Lower leg skin (tissue), 3 donors: Measurements from ENCODE around the gene MX2.

ENCODE experiments used
- POLR2A ChIP-seq, 2 donors: fragments of 450-650 bp; IDR thresholded peaks; one replicate each; pipeline ENCODE4 v1.6.1; 2016 to 2017; ENCODE audit warnings: antibody characterized with exemption in 2 of 2, mild to moderate bottlenecking in 1 of 2, moderate library complexity in 1 of 2
- TF ChIP-seq, protein P1 (sequence below), 3 donors: fragments of 450-650 bp; IDR thresholded peaks; one replicate each; pipeline ENCODE4 v1.5.1; 2016; ENCODE audit warnings: antibody characterized with exemption in 3 of 3, mild to moderate bottlenecking in 3 of 3, moderate library complexity in 2 of 3

DNA sequence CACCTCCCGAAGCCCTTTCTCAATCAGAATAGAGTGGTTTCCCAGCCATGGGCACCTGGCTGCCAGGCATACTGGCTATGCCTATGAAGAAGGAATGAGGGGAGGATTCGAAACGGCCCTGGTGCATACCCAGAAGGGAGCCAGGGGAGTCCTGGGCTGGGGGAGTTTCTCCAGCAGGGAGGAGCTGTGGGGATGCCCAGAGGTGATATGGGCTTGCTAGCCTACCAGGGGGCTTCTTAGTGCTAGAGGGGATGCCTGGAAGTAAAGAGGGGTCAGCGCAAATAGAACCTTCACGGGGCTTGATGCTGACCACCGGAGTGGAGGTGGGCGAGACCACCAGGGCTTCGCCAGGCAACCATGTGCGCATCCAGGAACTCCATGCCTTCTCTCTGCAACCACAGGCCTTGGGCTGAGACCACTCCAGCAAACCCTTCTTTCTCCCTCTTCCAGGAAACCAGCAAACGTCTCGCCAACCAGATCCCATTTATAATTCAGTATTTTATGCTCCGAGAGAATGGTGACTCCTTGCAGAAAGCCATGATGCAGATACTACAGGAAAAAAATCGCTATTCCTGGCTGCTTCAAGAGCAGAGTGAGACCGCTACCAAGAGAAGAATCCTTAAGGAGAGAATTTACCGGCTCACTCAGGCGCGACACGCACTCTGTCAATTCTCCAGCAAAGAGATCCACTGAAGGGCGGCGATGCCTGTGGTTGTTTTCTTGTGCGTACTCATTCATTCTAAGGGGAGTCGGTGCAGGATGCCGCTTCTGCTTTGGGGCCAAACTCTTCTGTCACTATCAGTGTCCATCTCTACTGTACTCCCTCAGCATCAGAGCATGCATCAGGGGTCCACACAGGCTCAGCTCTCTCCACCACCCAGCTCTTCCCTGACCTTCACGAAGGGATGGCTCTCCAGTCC, 46.0 kb downstream of the MX2 start:
- TF ChIP-seq, protein P1, sequence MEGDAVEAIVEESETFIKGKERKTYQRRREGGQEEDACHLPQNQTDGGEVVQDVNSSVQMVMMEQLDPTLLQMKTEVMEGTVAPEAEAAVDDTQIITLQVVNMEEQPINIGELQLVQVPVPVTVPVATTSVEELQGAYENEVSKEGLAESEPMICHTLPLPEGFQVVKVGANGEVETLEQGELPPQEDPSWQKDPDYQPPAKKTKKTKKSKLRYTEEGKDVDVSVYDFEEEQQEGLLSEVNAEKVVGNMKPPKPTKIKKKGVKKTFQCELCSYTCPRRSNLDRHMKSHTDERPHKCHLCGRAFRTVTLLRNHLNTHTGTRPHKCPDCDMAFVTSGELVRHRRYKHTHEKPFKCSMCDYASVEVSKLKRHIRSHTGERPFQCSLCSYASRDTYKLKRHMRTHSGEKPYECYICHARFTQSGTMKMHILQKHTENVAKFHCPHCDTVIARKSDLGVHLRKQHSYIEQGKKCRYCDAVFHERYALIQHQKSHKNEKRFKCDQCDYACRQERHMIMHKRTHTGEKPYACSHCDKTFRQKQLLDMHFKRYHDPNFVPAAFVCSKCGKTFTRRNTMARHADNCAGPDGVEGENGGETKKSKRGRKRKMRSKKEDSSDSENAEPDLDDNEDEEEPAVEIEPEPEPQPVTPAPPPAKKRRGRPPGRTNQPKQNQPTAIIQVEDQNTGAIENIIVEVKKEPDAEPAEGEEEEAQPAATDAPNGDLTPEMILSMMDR (IDR thresholded peaks at IDR 0.05): no peak
- TF ChIP-seq POLR2A (IDR thresholded peaks at IDR 0.05): no peak
